Heart left ventricle (tissue), 13 donors: ENCODE data around the gene ZNF789.

ENCODE experiments used
- CTCF ChIP-seq, 12 donors: fragments of 200-600 bp; sonication (generic) in 4 of 12; IDR thresholded peaks; one replicate each; pipeline versions ENCODE4 v1.5.0 to v1.8.0; 2018 to 2022; ENCODE audit warnings: antibody characterized with exemption in 12 of 12, mild to moderate bottlenecking in 5 of 12
- POLR2A ChIP-seq, 2 donors: fragments of 450-650 bp; IDR thresholded peaks; one replicate each; pipeline ENCODE4 v1.6.1; 2017; ENCODE audit warnings: antibody characterized with exemption in 2 of 2, mild to moderate bottlenecking in 2 of 2, moderate library complexity in 2 of 2
- donor health status: ischemic (EF 13 %, LVEDD 7.1; RV severe dilation, severe dysfunction).
- donor health status: DM: no; HTN: yes; CAD: no.
- donor health status: DM: no; HTN: no; CAD: no.
- donor health status: ischemic (EF 25% LVEDD 6.9; RV normal size, moderate dysfunction).
- donor health status: ischemic (EF 25% LVEDD 5.7; RV mildly dilated, moderate dysfunction).
- donor health status: ischemic (EF 35%, LVEDD 5.7; RV mildly dilated, moderate dysfunction).
- donor health status: nonischemic (EF 11% LVEDD 7.7; RV severe dilation, severe dysfunction).
- donor health status: DM: yes; HTN: yes; CAD: no.
- donor health status: PGD.
- donor health status: ischemic (EF 29% LVEDD 5.4; RV normal size, mild dysfunction).
- donor health status: nonischemic (EF 23%, LVEDD 6.1; RV moderate dilation, normal function).

- TF ChIP-seq CTCF (IDR thresholded peaks at IDR 0.05) (no peak), POLR2A (IDR thresholded peaks at IDR 0.05) (no peak)
Observed at GRCh38 chr7:99476107-99476506, 3.4 kb downstream of the ZNF789 start.
